ENCODE results near the gene PARVB.

Gene PARVB

DNA sequence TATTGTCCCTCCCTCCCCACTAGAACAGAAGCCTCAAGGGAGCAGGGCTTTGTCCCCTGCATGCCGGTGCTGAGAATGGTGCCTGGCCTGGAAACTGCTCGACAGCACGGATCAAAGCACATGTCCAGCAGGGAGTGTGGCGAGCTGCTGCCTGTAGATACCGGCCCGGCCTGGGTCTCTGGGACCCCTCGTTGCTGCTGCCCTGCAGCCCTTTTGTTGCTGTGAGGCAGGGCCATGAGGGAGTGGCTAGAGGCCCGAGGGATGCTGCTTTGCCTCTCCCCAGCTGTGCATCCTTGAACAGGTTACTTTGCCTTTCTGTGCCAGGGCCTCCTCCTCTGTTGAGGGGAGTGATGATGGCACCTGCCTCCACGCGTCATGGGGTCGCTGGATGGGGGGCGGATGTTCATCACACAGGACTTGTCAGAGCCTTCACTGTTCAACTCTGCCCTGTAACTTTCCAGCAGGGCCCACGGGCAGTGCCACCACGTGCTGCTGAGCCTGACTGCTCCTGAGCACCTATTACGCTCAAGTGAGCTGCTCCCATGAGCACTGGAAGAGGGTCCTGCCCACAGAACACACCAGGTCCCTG is 141.3 kb downstream of the PARVB start:
- FAIRE-seq = no peak

DNA sequence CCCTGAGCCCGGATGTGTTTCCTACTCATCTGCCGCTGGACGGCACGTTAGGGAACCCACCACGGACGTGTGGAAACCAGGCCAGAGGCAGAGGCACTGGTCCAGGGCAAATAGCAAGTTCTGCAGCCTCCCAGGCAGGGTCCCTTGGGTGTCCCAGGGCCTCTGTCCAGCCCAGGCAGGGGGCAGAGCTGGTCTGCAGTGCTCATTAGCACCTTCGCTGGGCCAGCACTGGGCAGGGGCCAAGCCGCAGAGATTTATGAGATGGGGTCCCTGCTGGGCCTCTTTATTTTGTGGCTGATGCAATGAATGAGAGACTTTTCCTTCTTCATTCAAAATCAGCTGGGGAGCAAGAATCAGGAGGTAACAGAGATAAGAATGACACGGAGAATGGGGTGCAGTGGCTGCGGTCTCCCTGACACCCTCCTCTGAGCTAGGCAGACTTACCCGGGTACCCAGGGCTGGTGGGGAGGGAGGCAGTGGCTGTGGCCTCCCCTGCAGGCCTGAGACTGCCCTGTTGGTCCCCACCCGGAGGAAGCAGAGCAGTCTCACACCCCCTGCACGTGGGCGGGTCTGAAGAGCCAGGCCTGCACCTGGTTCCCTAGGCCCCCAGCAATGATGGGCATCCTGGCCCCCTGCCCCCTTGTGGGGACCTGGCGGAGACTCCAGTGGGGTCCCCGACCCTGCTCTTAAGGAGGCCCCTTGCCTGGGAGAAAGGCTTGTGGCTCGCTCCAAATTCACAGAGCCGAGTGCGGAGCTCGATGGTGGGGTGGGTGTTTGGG is 142.6 kb downstream of the PARVB start:
- no peak for FAIRE-seq

DNA sequence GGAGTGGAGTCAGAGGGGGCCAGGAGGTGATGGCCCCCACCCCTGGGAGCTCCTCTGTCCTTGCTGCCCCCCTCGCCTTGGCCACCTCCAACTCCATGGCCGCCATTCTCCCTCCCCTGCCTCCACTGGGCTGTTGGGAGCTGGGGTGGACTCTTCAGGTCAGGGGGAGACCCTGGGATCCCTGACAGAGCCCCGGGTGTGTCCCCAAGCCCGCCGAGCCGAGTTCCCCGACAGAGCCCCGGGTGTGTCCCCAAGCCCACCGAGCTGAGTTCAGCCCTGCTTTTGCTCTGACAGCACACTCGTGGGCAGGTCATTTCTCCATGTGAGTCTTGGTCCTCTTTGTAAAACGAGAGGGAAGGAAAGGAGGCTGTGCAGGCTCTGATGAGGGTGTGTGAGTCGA is 143.4 kb downstream of the PARVB start:
- no peak for FAIRE-seq

DNA sequence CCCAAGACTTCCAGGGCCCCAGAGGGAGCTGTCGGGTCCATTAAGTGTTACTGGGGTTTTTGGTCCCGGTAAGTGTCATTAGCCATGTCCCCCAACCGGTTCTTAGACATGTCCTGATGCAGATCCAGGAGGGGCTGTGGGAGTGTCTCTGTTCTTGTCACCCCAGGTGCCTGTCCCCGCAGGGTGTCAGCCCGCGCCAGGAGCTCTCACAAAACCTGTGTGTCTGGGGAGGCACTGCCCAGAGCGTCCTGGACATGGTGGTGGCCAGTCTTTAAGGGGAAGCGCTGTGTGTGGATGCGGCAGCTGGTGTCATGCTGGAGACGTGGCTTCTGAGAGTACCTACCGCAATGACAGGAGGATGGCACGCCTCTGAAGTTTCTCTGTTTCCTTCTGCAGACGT is 144.1 kb downstream of the PARVB start:
- no peak for FAIRE-seq

DNA sequence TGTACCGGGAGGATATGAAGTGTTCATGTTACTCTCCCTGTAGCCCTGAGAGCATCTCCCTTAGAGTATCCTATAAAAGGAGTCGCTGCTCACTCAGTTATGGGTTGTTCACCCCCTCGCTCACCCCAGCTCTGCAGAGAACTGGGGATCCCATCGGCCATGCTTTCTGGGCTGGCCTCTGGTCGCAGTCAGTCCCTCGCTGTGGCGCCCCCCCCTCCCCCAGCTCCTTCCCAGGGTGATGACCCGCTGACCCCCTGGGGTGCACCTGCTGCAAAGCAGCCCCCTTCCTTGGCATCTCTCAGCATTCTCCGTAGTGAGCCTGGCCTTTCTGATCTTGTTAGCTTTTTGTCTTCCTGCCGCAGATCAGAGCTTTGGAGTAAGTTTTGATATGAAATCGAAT is 146.4 kb downstream of the PARVB start:
- no peak for FAIRE-seq

DNA sequence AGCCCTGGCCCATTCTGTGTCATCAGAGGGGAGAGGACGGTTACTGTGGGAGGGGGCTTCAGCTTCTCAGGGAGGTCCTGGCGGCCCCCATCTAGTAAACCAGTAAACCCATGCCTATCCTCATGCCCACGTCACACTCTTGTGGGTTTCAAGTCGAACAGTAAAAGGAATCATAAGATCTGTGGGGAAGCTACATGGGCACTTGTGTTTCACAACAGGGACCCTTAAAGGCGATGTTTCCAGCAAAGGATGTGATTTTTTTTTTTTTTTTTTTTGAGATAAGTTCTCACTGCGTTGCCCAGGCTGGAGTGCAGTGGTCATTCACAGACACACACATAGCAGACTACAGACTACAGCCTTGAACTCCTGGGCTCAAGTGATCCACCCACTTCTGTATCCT is 147.5 kb downstream of the PARVB start:
- FAIRE-seq = no peak

DNA sequence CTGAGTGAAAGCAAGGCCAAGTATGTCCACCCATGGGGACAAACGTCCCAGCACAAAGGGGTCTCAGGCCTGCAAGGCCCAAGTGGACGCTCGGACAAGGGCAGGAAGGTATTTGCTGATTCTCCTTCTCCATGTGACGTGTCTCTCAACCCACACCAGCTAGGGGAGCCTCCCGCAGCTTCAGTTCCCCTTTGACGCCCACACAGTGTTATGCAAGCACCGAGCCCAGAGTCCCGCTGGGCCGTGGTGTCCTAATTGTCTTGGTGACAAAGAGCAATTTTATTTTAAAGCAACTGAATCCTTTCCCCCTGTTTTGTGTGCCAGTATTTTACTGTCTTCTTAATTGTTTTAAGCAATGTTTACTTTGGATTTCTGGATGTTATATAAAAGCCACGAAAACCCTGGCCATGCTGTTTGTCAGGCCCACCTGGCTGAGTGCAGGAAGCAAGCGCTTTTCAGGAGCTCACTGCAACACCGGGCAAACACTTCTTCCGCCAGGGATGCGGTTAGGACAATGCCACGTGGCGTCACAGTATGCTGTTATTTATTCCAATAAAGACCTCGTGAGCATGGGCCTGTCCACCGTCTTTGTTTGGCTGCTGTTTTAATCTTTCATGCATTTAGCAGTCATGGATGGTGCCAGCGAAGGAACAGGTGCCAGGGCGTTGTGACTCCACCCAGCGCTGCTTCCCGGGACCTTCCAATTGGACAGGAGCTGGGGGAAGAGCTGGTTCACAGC is 148.4 kb downstream of the PARVB start:
- FAIRE-seq = no peak

DNA sequence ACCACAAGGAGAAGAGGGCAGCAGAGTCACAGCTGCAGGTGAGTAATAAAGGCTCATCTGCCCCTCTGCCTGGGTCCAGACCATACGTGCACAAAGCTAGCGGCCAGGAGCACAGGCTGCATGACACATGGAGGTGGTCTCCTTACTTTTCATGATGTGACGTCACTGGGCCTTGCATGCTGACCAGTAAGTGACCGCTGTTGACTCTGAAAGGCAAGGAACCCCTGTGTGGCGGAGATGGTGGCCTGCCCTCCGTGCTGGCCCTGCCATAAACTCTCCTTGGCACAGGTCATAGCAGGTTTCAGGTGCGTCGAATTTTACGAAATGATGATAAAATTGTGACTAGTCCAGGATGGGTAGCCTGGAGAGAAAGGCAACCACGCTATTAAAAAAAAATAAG is 149.1 kb downstream of the PARVB start:
- FAIRE-seq = no peak

DNA sequence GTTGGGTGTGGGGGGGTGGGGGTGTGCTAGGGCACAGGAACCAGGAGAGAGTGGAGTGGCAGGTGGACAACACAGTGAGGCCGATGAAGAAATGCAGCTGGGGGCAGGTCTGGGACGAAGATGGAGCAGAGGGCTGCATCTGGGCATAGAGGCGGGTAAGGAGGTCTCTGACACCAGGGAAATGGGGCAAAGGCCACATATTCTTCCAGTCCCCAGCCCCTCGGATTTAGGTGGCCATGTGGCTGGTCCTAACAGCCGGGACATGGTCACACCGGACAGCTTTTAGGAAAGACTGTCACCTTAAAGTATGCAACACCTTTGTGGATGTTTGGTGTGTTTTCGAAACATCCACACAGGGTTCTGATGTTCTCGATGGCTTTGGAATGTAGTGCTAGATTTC is 151.6 kb downstream of the PARVB start:
- no peak for FAIRE-seq

DNA sequence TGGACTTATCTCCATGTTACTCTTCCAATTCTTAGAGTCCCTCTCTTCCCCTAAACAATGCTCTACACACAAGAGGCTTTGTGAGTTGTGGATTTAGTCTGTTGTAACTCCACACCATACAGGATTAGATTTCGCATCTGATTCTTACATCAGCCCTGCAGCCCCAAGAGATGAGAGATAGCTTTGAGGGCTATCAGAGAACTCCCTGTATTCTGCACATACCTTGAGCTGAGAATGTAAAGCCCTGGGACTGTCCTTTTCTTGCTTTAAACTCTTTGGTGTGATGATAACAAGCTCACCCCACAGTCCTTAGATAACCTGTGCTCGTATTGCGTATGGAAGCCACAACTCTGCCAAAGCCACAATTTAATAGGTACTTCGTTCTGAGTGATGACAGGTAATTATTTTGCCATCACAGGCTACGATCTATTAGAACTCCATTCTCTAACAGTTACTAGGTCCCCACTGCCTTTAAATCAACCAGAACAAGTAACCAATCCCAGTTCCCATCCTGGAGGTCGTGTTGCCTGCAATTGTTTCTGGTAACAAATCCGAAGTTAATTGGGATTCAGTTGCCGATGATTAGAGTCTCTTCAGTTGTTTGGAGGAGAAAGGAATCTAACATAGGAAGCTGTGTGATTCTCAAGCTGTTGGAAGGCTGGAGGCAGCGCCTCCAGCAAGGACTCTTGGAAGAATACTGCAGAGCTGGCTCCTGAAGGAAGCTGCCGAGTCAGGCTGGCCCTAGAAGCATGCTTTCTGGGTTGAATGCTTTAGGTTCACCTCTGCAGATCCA is 155.3 kb downstream of the PARVB start:
- FAIRE-seq = no peak

DNA sequence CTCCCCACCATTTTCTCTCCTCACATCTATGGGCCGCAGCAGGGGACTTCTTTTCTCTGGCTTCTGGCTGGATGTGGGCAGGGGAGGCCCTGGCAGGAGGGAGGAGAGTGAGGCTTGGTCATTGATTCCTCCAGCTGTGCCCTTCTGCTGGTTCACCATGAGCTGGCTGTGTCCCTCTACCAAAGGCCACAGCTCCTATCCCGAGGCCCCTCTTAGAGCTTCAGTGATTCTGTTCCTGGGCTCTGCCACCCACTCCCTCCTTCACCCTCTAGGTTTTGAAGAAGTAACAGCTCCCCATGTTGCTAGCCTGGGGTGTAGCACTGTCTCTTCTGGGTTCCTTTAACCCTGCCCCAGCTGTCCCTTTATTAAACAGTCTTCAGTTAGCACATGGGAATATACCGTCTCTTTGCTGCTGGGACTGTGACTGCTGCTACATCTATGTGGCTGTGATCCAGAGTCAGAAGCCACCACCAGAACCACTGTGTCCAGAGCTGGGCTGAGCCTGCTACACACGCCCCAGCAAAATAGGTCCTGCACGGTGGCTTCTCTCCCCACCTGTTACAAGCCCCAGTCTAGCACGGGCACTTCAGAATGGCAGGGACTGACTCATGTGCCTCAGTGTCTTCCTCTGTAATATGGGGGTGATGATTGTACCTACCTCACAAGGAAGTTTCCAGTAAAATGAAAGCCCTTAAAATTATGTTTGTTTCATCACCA is 156.0 kb downstream of the PARVB start:
- FAIRE-seq = no peak

DNA sequence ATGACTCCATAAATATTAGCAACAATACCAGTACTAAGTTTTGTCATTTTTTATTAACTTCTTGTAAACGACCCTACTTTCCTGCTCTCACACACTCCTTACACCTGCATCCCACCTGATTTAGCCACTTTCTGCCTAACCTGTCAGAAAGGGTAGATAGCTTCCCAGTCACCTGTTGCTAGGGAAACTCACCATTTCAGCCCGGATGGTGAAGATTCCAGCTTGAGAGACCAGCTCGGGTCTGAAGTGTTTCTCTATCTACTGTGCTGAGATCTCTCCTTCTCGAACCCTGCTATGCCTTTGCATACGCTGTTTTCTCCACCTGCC is 156.6 kb downstream of the PARVB start, which contains the start of gene PARVG:
Gene PARVG (plus strand): TSS at position 220 of the 327 bp plus-strand sequence. CDS start 2,405 bp downstream, outside the sequence.
- no peak for FAIRE-seq

DNA sequence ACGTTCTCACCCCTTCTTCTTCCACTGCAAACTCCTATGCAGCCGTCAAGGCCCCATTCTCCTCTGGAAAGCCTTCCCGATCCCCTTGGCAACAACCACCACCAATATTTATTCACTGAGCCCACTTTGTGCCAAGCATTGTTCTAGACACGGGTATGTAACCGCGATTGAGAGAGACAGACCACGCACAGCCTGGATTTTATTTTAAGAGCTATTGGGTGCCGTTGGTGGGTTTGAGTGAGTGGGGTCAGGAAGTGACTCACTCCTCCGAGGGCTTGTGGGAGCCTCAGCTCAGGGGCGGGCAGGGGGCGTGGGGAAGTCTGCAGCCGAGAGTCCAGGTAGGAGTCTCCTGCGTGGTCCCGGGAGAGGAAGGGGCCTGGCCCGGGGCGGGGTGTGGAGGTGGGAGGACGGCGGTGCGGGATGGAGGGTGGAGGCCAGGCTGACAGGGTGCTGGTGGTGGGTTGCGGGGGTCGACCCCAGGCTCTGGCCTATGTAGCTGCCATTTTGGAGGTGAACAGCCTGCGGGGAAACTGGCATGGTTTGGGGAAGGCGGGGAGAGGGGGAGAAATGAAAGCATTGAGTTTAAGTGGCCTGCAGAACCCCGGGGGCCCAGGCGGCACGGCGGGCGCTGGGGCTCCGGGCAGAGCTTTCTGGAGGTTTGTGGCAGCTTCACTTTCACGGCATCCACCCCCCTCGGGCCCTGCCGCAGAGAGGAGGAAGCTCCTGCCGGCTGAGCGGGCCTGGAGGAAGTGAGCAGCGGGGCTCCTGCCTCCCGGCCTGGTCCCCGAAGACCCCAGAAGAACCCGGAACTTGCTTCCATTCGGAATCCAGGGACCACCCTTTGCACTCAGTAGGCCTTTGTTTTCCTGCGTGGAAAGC is 157.2 kb downstream of the PARVB start:
- no peak for FAIRE-seq

DNA sequence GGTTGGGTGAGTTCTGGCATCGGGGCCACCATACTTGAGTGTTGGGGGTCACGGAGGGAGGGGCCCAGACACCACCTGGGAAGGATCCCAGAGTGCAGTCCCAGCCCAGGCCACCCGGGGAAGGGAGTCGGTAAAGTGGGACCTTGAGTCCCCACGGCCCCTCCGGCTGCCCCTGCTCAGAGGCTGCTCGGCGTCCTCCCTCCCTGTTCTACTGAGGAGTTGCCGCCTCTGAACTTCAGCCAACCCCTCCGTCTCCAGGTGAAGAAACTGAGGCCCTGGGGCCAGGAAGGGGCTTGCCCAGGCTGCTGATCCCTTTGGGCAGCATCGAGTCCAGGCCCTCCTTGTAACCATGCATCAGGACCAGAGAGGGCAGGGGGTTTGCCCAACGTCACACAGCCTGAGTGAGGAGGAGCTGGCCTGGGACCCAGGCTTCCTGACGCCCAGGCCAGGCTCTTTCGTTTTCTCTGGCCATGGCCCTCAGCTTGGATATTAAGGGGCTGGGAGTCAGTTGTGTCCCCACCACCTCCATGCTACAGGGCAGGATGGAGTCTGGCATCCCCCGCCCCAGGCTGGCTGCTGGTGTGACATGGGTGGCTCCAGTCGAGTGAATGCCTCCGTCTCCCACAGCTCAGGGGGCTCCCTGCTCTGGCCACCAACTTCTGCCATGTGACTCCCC is 157.9 kb downstream of the PARVB start:
- FAIRE-seq = no peak

DNA sequence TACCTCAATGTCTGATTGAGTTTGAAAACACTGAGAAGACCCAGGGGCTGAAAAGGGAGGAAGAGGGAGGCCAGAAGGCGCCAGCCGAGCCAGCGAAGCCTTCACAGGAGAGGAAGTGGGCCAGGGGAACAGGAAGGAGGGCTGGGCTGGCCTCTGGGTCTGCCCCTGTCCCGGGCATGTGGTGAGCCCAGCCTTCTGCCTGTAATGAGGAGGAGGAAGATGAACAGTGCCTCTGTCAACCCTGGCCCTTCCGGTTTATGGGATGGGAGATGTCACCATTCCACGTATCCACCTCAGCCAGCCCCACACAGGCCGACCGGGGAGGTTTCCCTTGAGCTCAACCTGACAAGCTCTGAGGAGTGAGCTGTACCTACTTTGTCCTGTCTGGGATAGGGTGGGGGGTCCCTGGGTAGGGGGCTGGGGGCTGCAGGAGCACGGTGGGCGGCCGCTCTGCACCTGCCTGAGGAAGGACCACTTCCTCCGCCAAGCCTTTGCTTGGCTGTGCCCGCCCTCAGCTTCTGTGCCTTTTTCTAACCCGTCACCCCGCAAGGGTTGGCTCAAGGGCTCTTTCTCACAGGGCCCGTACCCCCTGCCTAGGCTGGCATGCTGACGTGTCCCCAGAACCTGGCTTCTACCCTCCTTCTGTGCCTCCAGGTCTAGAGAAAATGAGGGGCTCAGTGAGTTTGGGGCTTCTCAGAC is 158.6 kb downstream of the PARVB start:
- FAIRE-seq = no peak

DNA sequence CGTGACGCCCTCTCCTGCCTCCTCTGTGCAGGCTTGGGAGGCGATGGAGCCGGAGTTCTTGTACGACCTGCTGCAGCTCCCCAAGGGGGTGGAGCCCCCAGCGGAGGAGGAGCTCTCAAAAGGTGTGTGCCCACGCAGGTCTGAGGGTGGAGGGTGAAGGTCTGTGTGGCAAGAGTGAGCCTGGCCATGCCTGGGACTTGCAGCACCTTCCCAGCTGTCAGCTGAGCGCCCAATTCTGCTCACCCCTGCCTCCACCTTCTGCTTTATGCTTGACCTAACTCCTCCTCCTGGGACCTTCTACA is 159.1 kb downstream of the PARVB start:
- no peak for FAIRE-seq

DNA sequence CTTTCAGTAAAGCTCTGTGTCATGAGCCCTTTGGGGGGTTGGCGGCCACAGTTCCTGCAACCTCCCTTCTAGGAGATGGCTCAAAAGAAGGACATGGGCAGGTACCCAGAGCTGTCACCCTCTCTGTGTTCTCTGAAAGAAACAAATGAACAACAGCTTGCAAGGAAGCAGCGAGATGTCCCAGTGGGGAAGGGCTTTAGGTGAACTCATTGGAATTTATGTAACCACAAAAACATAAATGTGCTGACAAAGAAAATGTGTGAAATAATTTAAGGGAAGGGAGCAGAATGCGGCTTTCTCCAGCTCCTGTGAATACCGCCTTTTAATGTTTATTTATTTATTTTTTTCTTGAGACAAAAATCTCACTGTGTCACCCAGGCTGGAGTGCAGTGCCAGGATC is 159.9 kb downstream of the PARVB start:
- no peak for FAIRE-seq

DNA sequence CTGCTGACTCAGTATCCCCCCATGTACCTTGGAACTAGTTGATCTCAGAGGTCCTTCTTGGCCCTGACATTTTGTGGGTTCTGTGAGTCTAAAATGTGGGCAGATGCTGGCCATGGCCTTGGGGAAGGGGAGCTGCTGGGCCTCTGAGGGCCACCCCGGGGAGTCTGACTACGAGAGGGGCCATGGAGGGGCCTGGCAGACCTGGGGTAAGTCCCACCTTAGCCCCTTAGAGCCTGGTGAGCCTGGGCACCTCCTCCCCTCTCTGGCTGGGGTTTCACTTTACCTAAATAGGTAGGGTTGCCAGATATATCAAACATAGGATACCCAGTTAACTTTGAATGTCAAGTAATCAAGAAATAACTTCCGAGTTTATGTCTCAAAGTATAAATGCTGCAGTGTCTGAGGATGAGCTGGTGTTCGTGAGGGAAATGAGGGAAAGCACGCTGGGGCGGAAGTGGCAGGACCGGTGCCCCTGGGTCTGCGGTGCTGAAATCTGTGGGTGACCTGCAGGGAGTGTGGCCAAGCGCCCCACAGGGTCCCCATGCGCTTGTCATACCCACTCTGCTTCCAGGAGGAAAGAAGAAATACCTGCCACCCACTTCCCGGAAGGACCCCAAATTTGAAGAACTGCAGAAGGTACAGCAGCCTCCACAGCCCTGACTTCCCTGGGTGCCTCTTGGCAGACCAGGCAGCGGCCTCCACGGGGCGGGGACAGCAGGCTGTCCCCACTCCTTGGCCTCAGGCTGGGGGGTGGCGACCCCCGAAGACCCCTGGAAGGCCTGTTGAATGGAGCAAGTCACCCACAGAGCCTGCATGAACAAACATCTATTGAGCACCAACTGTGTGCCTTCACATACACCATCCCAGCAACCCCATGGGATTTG is 161.4 kb downstream of the PARVB start:
- FAIRE-seq = no peak

DNA sequence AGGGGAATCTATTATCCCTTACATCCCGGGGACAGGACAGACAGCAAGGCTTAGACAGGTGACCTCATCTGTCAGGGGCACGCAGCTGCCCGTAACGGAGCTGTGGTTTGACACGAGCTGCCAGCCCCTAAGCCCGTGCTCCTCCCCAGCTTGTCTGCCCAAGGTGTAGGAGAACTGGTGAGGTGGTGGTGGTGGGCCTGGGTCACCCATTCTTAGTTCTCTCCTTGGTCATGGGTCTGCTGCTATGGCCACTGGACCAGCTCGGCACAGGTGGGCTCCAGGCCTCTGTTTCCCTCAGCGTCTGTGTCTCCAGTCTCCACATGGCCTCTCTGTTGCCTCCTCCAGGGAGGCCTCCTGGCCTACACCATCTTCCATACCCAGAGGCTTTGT is 162.0 kb downstream of the PARVB start:
- FAIRE-seq = no peak
